ENCODE results near the gene OPHN1.
"Not testable (repeated sequence)": the region's sequence is repeated elsewhere in the genome, so short reads cannot be mapped to it uniquely, and the experiment has no call there.

Gene OPHN1

GRCh38 chrX:68139791-68140190, 293.5 kb downstream of the OPHN1 start:
- DNase-seq = no peak

DNA sequence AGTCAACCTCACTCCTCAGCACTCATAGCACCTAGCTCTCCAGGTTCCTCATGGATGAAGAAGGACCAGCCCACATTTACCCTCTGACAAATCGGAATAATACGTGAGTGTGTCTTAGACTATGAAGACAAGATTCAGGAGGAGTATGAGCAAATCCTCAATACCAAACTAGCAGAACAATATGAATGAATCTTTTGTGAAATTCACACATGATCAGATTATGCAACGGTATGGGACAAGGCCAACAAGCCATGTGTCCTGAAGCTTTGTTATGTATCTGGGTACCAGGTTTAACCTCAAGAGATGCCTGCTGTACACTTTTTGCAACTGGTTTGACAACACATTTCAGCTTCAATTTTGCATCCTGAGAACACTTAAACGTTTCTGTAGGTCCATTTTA, 300.1 kb downstream of the OPHN1 start:
- no peak for DNase-seq

DNA sequence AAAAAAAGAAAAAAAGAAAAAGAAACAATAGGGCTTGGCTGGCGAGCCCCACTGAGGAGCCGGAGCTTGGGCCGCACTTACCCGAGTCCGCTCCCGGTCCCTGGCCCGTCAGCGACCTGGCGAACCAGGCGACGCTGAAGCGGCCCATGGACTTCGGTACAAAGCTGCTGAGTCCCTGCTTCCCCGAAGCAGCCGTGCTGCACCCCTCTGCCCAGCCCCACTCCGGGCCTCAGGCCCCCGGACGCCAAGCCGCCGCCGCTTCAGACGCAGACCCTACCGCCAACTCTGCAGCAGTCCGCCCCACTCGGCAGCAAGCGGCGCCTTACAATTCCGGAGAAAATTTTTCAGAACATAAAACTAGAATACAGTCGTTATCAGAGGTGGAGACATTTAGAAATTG, 300.5 kb downstream of the OPHN1 start:
- no peak for DNase-seq

DNA sequence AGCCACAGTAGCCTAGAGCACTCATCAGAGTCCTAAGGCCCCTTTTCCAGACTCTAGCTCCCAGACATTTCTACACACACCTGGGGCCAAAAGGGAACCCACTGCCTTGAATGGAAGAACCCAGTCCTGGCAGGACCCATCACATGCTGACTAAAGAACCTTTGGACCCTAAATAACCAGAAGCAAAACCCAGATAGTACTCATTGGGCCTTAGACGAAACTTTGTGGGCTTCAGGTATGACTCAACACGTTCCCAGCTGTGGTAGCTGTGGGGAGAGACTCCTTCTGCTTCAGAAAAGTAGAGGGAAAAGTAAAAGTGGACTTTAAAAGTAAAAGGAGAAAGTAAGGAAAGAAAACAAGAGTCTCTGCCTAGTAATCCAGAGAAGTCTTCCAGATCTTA, 311.5 kb downstream of the OPHN1 start:
- no peak for DNase-seq

- DNase-seq = no peak
Observed at GRCh38 chrX:68121371-68121770, 311.9 kb downstream of the OPHN1 start.

- no peak for DNase-seq
Observed at GRCh38 chrX:68115371-68115770, 317.9 kb downstream of the OPHN1 start.

- no peak for DNase-seq
Observed at GRCh38 chrX:68114573-68115129, 318.6 kb downstream of the OPHN1 start.

DNA sequence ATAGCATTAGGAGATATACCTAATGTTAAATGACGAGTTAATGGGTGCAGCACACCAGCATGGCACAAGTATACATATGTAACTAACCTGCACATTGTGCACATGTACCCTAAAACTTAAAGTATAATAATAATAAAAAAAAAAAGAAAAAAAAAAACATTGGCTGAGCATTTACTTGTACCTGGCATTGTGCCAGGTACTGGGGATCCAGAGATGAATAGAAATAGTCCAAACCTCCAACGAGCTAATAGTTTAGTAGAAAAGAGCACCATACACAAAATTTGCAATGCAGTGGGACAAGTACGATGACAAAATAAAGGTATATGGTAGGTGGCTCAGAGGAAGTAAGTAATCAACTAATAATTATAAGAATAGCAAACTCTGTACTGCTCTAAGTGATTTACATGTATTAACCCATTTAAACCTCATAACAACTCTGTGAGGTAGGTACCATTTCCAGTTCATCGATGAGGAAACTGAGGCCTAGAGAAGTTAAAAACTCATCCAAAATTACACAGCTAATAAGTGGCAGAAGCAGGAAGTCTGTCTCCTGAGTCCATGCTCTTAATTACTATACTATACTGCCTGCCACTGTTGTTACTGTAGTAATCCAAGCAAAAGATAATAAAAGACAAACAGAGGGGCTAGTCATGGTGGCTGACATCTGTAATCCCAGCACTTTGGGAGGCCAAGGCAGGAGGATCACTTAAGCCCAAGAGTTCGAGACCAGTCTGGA, 319.3 kb downstream of the OPHN1 start:
- no peak for DNase-seq

DNA sequence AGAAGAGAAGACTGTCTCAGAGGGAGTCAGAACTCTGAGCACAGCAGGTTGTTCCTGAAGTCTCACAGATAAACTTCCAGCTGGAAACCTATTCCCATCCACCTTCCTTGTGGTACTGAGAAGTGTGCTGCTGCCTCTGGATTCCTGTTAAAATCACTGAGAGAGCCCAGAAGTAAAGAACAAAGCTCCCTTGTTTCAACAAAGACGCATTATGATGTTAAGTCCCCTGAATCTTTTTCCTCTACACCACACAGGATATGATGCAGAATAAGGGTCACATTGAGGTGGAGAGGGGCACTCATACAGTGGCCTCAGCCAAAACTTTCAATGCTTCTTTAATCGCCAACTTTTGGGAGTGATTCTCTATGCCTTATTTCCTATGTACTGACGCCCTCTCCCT, 321.0 kb downstream of the OPHN1 start:
- DNase-seq = no peak

DNA sequence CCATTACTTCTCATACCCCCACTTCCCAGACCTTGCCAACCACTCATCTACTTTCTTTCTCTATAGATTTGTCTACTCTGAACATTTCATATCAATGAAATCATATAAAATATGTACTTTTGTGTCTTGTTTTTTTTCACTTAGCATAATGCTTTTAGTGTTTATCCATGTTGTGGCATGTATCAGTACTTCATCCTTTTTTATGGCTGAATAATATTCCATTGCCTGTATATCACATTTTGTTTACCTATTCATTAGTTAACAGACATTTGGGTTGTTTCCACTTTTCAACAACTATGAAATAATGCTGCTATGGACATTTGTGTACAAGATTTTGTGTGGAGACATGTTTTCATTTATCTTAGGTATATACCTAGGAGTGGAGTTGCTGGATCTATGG, 324.1 kb downstream of the OPHN1 start:
- no peak for DNase-seq

GRCh38 chrX:68098431-68098830, 334.9 kb downstream of the OPHN1 start:
- no peak for DNase-seq

DNA sequence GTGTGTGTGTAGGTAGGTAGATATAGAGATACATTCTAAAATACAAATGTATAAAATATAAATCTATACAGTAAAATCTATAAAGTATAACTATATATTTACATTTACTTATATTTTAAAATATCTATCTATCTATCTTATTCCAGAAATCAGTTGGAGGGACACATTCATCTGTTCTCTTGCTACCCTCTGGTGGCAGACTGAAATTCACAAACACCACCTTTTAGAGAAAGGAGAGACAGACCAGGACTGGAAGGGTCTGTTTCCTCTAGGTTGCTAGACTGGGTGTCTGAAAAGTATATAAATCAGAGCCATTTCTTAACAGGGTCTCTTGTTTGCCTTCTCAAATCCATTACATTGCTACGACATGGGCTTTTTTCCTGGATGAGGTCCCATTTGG, 343.0 kb downstream of the OPHN1 start:
- no peak for DNase-seq

- no peak for DNase-seq
Observed at GRCh38 chrX:68087526-68087925, 345.8 kb downstream of the OPHN1 start.

- no peak for DNase-seq
Observed at GRCh38 chrX:68086709-68087108, 346.6 kb downstream of the OPHN1 start.

- DNase-seq = no peak
Observed at GRCh38 chrX:68084765-68085164, 348.5 kb downstream of the OPHN1 start.

DNA sequence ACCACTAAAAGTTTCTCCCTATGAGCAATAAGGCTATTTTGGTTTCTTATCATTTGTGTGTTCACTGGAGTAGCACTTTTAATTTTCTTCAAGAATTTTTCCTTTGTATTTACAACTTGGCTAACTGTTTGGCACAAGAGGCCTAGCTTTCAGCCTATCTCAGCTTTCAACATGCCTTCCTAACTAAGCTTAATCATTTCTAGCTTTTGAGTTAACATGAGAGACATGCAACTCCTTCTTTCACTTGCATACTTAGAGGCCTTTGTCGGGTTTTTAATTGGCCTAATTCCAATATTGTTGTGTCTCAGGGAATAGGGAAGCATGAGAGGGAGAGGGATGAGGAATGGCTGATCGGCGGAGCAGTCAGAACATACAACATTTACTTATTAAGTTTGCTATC, 349.8 kb downstream of the OPHN1 start:
- DNase-seq = no peak

DNA sequence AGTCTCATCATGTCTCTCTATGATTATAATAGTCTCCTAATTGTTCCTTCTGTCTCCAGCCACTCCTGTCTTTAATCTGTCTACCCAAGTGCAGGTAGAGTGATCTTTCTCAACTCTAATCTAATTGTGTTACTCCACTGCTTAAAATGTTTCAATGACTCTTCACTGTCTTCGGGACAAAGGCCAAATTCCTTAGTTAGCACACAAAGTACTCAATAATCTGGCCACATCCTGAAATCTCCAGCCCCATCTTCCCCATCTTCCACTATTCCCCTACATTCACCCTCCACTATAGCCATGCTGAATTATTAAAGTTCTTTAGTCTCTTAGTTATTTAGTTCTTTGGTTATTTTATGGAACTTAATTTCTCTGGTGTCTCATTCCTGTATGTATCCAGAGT, 353.3 kb downstream of the OPHN1 start:
- DNase-seq = no peak

DNA sequence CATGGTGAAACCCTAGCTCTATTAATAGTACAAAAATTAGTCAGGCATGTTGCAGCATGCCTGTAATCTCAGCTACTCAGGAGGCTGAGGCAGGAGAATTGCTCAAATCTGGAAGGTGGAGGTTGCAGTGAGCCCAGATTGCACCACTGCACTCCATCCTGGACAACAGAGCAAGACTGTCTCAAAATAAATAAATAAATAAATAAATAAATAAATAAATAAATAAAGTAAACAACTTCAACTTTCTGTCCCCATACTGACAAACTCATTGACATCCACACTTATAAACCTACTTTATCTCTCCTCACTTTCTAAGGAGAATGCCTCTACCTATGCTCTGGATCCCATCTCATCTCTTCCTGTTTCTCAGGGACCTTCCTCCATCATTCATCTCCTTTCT, 354.5 kb downstream of the OPHN1 start:
- DNase-seq = not testable (repeated sequence)

- DNase-seq = no peak
Observed at GRCh38 chrX:68077378-68077777, 355.9 kb downstream of the OPHN1 start.

DNA sequence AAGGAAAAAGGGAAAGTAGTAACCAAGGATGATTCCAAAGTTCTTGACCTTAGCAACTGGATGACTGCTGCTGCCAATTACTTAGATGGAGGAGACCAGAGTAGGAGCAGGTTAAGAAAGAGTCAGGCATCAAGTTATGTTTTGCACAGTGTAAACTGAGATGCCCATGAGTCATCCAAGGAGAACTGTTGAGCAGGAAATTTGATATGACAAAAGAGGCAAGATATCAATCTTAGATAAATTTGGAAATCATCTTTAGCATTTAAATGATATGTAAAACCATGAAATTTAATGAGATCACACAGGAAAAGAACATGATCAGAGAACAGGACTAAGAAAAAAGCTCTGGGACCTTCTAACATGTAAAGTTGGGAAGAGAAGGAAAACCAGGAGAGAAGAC, 361.3 kb downstream of the OPHN1 start:
- DNase-seq = no peak

GRCh38 chrX:68070119-68070518, 363.2 kb downstream of the OPHN1 start:
- DNase-seq = not testable (repeated sequence)

GRCh38 chrX:68061206-68061535, 372.1 kb downstream of the OPHN1 start:
- no peak for DNase-seq

DNA sequence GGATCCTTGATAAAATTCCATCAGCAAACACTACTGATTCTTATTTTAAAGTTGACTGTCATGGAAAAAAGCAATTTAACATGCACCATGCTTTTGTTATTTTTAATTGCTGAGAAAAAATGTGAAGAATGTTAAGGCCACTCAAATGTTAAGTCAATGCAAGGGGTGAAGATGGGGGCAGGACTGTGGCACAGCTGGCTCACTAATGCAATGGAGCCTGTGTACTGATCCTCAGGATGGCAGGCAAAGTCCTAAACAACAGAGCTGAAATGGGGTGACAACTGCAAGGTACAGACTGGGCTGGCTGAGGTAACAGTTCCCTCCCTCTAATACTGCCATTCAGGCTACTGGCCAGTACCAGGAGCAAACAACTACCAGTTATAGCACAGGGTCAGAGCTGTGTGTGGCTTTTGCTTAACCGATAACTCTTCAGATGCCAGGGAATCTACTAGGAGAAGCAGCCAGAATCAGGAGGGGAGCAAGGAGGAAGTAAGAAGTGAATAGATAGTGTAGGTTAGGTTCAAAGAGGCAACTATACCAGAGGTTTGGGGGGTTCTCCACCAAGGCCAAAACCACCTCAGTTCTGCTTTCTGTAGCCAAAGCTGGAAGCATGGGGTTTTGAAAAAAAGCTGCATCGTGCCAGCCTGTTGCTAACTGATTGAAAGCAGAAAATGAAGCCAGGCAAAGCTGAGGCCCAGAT, 372.6 kb downstream of the OPHN1 start:
- no peak for DNase-seq

DNA sequence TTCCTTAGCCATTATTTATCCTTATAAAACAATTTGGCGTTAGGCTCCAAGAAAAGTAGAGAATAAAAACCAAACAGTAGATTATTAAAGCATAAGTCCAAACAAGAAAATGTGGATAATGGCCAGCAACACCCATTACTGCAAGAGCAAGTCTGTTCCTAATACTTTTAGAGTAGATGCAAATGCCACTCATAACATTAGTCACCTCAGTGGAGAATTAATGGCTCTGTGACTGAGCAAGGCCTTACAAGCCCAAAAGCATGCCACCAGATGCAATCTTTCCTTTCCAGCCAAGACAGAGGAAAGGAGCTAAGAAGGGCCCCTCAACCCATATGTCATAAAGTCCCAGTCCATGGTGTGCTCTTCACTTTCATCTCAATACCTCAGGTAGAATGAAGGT, 373.8 kb downstream of the OPHN1 start:
- no peak for DNase-seq

DNA sequence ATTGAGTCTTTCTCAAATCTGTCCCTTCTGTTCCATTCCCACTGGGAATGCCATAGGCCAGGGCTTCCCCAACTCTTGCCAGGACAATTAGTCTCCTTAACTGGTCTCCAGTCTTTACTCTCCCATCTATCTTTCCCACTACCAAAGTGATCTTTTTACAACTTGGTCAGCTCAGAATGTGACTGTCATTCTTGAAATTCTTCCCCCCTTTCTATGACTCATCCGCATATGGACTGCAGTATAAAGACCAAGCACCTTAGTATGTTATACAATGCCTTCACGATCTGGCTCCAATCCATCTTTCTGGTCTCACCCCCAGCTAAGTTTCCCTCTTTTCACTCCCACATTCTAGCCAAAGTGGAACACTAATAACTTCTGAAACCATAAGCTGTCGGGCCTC, 383.8 kb downstream of the OPHN1 start:
- DNase-seq = no peak

Measured in activated CD4-positive, alpha-beta T cell treated with anti-CD3 and anti-CD28 coated beads for 48 hours (primary cell).